Middle frontal gyrus (tissue), 1 donor: ENCODE data around the gene HEBP2.

Experiments used
- DNase-seq: peaks from one replicate; pipeline ENCODE4 v3.0.0-alpha.2; 2015; ENCODE audit warnings: low spot score; ENCODE audit errors: extremely low spot score

Gene HEBP2

GRCh38 chr6:138454981-138455706 is 51.1 kb downstream of the HEBP2 start:
- no peak for DNase-seq

- no peak for DNase-seq
These were observed 51.9 kb downstream of the HEBP2 start for GRCh38 chr6:138455746-138456400.

GRCh38 chr6:138456401-138456790 is 52.4 kb downstream of the HEBP2 start:
- no peak for DNase-seq

- no peak for DNase-seq
These were observed 57.6 kb downstream of the HEBP2 start for GRCh38 chr6:138461647-138462046.

GRCh38 chr6:138464085-138464484 is 60.1 kb downstream of the HEBP2 start:
- no peak for DNase-seq

GRCh38 chr6:138465007-138465645 is 61.1 kb downstream of the HEBP2 start:
- no peak for DNase-seq

GRCh38 chr6:138467901-138468300 is 63.9 kb downstream of the HEBP2 start:
- DNase-seq = no peak

- no peak for DNase-seq
These were observed 64.4 kb downstream of the HEBP2 start for GRCh38 chr6:138468320-138469015.
